Astrocyte (in vitro differentiated cells and primary cell): ENCODE measurements around the gene XG. TPM values are rescaled to one million over a fixed set of nuclear protein-coding genes. Genes with fewer than 3 reads are reported as not detected.

Experiments
- DNase-seq: peaks from one replicate; pipeline ENCODE4 v3.0.0-alpha.2; 2010; ENCODE audit warnings: low read depth
- FAIRE-seq: peaks from 2 replicates; lab custom pipeline; 2011; peaks lifted over from hg19 to GRCh38; lab: Jason Lieb, UNC
- H2AFZ ChIP-seq: 2 replicates; pipeline ENCODE4 v1.6.0; 2012; ENCODE audit warnings: low read depth, low read length, inconsistent platforms
- H3K27ac ChIP-seq: 2 replicates; pipeline ENCODE4 v1.5.1; 2011; ENCODE audit warnings: low read depth, low read length, inconsistent platforms
- H3K27me3 ChIP-seq: 2 replicates; pipeline ENCODE4 v1.6.0; 2011; ENCODE audit warnings: low read length, inconsistent platforms; ENCODE audit not compliant: insufficient read depth
- H3K36me3 ChIP-seq: 2 replicates; pipeline ENCODE4 v1.5.1; 2011; ENCODE audit warnings: low read length, inconsistent platforms; ENCODE audit not compliant: insufficient read depth
- H3K4me1 ChIP-seq: 2 replicates; pipeline ENCODE4 v1.5.1; 2011; ENCODE audit warnings: low read length, inconsistent platforms; ENCODE audit not compliant: insufficient read depth
- H3K4me2 ChIP-seq: 2 replicates; pipeline ENCODE4 v1.6.0; 2012; ENCODE audit warnings: low read length, inconsistent platforms
- H3K4me3 ChIP-seq: 2 replicates; pipeline ENCODE4 v1.5.1; 2011; ENCODE audit warnings: low read depth, mild to moderate bottlenecking, low read length, inconsistent platforms; ENCODE audit not compliant: insufficient read depth
- H3K79me2 ChIP-seq: 2 replicates; pipeline ENCODE4 v1.6.0; 2012; ENCODE audit warnings: mild to moderate bottlenecking, low read length, inconsistent platforms; ENCODE audit not compliant: insufficient read depth
- H3K9ac ChIP-seq: 2 replicates; pipeline ENCODE4 v1.6.0; 2012; ENCODE audit warnings: mild to moderate bottlenecking, low read length, inconsistent platforms
- H3K9me3 ChIP-seq: 2 replicates; pipeline ENCODE4 v1.5.1; 2012; ENCODE audit warnings: low read depth, mild to moderate bottlenecking, low read length, inconsistent platforms; ENCODE audit not compliant: insufficient read depth
- H4K20me1 ChIP-seq: 2 replicates; pipeline ENCODE4 v1.6.0; 2012; ENCODE audit warnings: low read length, inconsistent platforms; ENCODE audit not compliant: insufficient read depth
- H3K27ac Mint-ChIP-seq: one replicate; pipeline ENCODE4 v1.8.0; 2021; ENCODE audit warnings: mild to moderate bottlenecking, mixed read lengths; ENCODE audit not compliant: unreplicated experiment
- H3K27me3 Mint-ChIP-seq: one replicate; pipeline ENCODE4 v1.8.0; 2021; ENCODE audit warnings: low read depth, mixed read lengths; ENCODE audit not compliant: unreplicated experiment
- H3K36me3 Mint-ChIP-seq: one replicate; pipeline ENCODE4 v1.8.0; 2021; ENCODE audit warnings: low read depth, mixed read lengths; ENCODE audit not compliant: unreplicated experiment
- H3K4me1 Mint-ChIP-seq: one replicate; pipeline ENCODE4 v1.8.0; 2021; ENCODE audit warnings: low read depth, mixed read lengths; ENCODE audit not compliant: unreplicated experiment
- H3K4me3 Mint-ChIP-seq: one replicate; pipeline ENCODE4 v1.8.0; 2021; ENCODE audit warnings: mild to moderate bottlenecking, moderate library complexity, mixed read lengths; ENCODE audit not compliant: unreplicated experiment
- H3K9me3 Mint-ChIP-seq: one replicate; pipeline ENCODE4 v1.8.0; 2021; ENCODE audit warnings: mild to moderate bottlenecking, mixed read lengths; ENCODE audit not compliant: unreplicated experiment
- CTCF ChIP-seq: IDR thresholded peaks from 2 replicates; pipeline ENCODE4 v1.5.1; 2011; ENCODE audit warnings: low read depth, mild to moderate bottlenecking, inconsistent platforms, low read length, moderate library complexity; ENCODE audit not compliant: insufficient read depth
- EZH2 ChIP-seq: IDR thresholded peaks from 2 replicates; pipeline ENCODE4 v1.6.1; 2012; ENCODE audit warnings: mild to moderate bottlenecking, low read length, inconsistent platforms; ENCODE audit not compliant: insufficient read depth
- total RNA-seq: library from RNA; stranded (reverse); gene quantifications from 2 replicates; pipeline ENCODE4 v1.2.1, GENCODE V29; 2021

The XG gene
- total RNA-seq, 1 donor from 2014 or later: 0.30 TPM

GRCh38 chrX:2781226-2781571 is 29.4 kb downstream of the XG start:
- no peaks in the 10 kb centered on the region for H3K4me1 Mint-ChIP-seq
- Histone ChIP-seq H3K4me1 (no peaks in the 10 kb centered on the region), H3K4me2 (no peak overlapping the region), H4K20me1 (no peaks in the 10 kb centered on the region), H3K9me3 (no peaks in the 10 kb centered on the region), H3K27me3 (no peaks in the 10 kb centered on the region), H3K9ac (no peak overlapping the region), H3K4me3 (no peak overlapping the region), H3K27ac (no peak overlapping the region), H3K36me3 (no peaks in the 10 kb centered on the region), H2AFZ (no peak overlapping the region), H3K79me2 (no peaks in the 10 kb centered on the region)
- H3K27me3 Mint-ChIP-seq: peaks cover 6% of the 10 kb centered on the region
- no peak overlapping the region for H3K4me3 Mint-ChIP-seq
- TF ChIP-seq CTCF (no peak), EZH2 (no peak)
- no peaks in the 10 kb centered on the region for H3K36me3 Mint-ChIP-seq
- H3K9me3 Mint-ChIP-seq: no peaks in the 10 kb centered on the region
- DNase-seq (no peak), FAIRE-seq (no peak)
- H3K27ac Mint-ChIP-seq: no peak overlapping the region

GRCh38 chrX:2781698-2782097 is 29.9 kb downstream of the XG start:
- Histone ChIP-seq H3K27ac (no peak overlapping the region), H3K79me2 (no peaks in the 10 kb centered on the region), H3K9me3 (no peaks in the 10 kb centered on the region), H3K4me2 (no peak overlapping the region), H3K36me3 (no peaks in the 10 kb centered on the region), H2AFZ (no peak overlapping the region), H3K4me3 (no peak overlapping the region), H4K20me1 (no peaks in the 10 kb centered on the region), H3K4me1 (no peaks in the 10 kb centered on the region), H3K27me3 (no peaks in the 10 kb centered on the region), H3K9ac (no peak overlapping the region)
- TF ChIP-seq EZH2: no peak
- TF ChIP-seq CTCF: no peak
- no peak overlapping the region for H3K4me3 Mint-ChIP-seq
- H3K36me3 Mint-ChIP-seq: no peaks in the 10 kb centered on the region
- FAIRE-seq: no peak
- DNase-seq: no peak
- peaks cover 6% of the 10 kb centered on the region for H3K27me3 Mint-ChIP-seq
- no peaks in the 10 kb centered on the region for H3K9me3 Mint-ChIP-seq
- no peak overlapping the region for H3K27ac Mint-ChIP-seq
- H3K4me1 Mint-ChIP-seq: no peaks in the 10 kb centered on the region

GRCh38 chrX:2782171-2782570 is 30.3 kb downstream of the XG start:
- Histone ChIP-seq H3K4me2 (no peak overlapping the region), H3K27ac (no peak overlapping the region), H3K27me3 (no peaks in the 10 kb centered on the region), H3K4me1 (no peaks in the 10 kb centered on the region), H3K4me3 (no peak overlapping the region), H2AFZ (no peak overlapping the region), H3K9ac (no peak overlapping the region), H3K9me3 (no peaks in the 10 kb centered on the region), H3K79me2 (no peaks in the 10 kb centered on the region), H3K36me3 (no peaks in the 10 kb centered on the region), H4K20me1 (no peaks in the 10 kb centered on the region)
- peaks cover 6% of the 10 kb centered on the region for H3K27me3 Mint-ChIP-seq
- H3K9me3 Mint-ChIP-seq: no peaks in the 10 kb centered on the region
- H3K36me3 Mint-ChIP-seq: no peaks in the 10 kb centered on the region
- no peak overlapping the region for H3K27ac Mint-ChIP-seq
- no peak for FAIRE-seq
- DNase-seq: no peak
- no peaks in the 10 kb centered on the region for H3K4me1 Mint-ChIP-seq
- TF ChIP-seq EZH2: no peak
- TF ChIP-seq CTCF: no peak
- H3K4me3 Mint-ChIP-seq: no peak overlapping the region
